HTERT RPE-1 (cell line): ENCODE results near the gene ANKRD23.

Source experiments
- in situ Hi-C: fragments of 300-500 bp; cut with MboI; formaldehyde crosslinking; loops from 4 replicates; pipeline ENCODE4 v1.14.3; 2020; ENCODE audit warnings: low sequenced_read_pairs

The ANKRD23 gene

GRCh38 chr2:96839875-96840850 lies 3.7 kb downstream of the ANKRD23 start:
- in situ Hi-C loops = no loop called here

- in situ Hi-C loops = no loop called here
Measured at GRCh38 chr2:96839293-96839874, 4.4 kb downstream of the ANKRD23 start.

DNA sequence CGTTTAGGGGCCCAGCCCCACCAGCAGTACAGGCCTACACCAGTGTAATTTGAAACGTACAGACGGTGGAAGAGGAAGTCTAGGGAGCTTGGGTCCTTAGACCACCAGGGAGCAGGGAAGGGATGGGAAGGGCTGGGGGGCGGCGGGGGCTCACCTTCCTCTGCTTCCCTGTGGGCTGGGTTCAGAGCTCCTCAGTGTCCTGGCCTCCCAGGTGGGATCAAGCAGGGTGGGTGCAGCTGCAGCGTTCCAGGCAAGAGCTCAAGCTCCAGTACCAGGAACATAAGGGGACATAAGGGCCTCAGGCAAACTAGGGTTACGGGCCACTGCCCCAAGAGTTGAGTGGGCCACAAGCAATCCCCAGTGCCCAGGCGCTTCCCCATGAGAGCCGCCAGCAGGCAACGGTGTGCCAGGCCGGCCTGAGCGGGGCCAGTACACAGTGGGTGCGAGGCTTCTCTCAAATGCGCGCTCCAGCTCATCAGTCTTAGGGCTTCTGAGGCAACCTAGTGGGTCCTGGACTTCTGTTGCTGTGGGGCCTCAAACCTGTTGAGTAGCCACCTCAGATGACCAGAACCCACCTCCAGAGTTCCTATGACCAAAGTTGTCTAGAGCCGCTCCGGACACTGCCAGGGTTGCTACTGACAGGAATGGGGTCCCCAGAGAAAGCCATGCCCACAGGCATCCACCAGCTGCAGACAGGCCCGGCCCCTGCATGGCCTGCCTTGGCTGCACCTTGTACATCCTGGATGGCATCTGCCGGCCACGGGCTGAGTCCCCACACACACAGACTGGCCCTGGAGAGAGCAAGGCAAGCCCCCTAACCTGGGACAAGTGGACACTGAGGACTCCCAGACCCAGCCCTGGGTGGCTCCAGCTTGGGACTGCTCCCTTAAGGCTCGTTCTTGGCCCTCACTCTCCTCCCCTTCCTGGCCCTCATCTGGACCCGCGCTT lies 5.2 kb downstream of the ANKRD23 start:
- in situ Hi-C loops = no loop called here

DNA sequence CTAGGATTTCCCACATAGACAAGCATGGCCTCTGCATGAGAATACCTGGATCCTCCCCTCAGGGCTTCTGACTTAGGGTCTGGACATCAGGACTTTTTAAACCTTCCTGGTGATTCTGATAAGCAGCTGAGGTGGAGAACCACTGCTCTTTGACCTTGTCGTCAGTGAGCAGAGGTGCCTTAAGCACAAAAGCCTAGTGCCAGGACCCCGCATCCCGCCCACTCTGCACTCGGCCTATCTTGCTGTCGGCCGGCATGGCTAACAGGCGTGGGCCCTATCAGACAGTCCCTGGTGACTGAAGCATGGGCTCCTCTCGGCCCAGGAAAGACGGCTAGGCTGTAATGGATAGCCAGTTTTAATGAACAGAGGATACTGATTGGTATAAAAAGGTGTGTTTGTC lies 6.2 kb downstream of the ANKRD23 start:
- in situ Hi-C loops = no loop called here

GRCh38 chr2:96835830-96836229 lies 8.0 kb downstream of the ANKRD23 start:
- in situ Hi-C loops = no loop called here

GRCh38 chr2:96832754-96833507 lies 10.9 kb downstream of the ANKRD23 start:
- in situ Hi-C loops = no loop called here

GRCh38 chr2:96832408-96832753 lies 11.4 kb downstream of the ANKRD23 start:
- in situ Hi-C loops = no loop called here

DNA sequence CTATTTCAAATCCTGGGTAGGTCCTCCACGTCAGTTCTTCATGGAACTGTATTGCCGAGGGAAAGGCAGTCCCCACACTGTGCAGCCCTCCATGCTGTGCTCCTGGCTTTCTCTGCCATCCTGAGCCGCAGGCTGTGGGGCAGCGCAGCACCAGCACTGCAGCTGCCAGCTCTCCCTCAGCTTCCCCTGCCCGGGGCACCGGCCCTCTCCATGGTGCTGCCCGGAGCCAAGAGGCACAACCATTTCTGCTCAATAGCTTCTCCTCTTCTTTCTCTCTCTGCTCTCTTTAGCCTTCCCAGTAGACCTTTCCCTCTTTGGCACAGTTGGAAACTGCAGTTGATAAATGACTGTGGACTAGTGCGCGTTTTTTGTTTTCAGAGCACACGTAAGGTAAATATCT lies 12.1 kb downstream of the ANKRD23 start:
- in situ Hi-C loops = no loop called here

GRCh38 chr2:96830044-96830562 lies 13.7 kb downstream of the ANKRD23 start:
- in situ Hi-C loops = no loop called here

DNA sequence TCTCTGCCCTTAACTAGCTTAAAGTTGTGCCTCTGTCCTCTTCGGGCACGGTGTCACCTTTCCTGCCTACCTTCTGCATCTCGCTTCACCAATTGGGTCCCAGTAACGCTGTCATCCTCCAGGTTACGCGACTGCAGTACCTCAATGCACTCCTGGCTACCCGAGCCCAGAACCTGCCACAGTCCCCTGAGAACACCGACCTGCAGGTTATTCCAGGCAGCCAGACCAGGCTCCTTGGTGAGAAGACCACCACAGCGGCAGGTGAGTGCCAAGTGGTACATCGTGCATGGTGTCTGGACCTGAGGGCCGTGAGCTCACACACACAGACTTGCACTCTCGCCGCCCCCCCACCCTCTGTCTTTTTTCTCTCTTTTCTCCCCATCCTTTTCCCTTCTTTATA lies 14.9 kb downstream of the ANKRD23 start:
- in situ Hi-C loops = no loop called here

DNA sequence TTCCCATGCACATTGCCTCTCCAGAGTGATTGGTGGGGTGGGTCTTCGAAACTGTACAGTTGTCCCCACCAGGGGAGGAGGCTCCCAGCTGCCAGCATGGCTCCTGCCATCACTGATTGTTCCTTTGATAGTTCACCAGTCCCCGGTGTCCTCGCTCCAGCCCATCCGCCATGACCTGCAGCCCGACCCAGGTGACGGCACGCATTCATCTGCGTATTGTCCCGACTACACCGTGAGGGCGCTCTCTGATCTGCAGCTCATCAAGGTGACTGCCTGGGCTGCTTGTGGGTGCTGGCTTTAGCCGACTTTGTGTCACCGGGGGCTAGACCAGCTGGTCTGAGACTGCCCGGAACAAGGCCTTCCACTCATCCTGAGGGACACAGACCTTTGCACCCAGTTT lies 15.4 kb downstream of the ANKRD23 start:
- in situ Hi-C loops = no loop called here

GRCh38 chr2:96826546-96827278 lies 17.1 kb downstream of the ANKRD23 start:
- in situ Hi-C loops = no loop called here

DNA sequence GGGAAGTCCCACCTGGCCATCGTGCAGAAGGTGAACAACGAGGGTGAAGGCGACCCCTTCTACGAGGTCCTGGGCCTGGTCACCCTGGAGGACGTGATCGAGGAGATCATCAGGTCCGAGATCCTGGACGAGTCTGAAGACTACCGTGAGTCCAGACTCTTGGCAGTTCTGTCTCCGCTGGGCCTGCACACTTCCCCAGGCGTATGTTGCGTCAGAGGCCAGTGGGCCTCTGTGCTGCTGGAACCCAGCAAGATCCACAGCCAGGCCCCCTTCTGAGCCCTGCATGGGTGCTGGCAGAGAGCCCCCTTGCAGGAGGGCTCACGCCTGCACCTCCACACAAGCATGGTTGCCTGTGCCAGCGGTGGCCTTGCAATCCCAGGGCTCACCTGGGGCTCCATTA lies 18.8 kb downstream of the ANKRD23 start:
- in situ Hi-C loops = no loop called here

DNA sequence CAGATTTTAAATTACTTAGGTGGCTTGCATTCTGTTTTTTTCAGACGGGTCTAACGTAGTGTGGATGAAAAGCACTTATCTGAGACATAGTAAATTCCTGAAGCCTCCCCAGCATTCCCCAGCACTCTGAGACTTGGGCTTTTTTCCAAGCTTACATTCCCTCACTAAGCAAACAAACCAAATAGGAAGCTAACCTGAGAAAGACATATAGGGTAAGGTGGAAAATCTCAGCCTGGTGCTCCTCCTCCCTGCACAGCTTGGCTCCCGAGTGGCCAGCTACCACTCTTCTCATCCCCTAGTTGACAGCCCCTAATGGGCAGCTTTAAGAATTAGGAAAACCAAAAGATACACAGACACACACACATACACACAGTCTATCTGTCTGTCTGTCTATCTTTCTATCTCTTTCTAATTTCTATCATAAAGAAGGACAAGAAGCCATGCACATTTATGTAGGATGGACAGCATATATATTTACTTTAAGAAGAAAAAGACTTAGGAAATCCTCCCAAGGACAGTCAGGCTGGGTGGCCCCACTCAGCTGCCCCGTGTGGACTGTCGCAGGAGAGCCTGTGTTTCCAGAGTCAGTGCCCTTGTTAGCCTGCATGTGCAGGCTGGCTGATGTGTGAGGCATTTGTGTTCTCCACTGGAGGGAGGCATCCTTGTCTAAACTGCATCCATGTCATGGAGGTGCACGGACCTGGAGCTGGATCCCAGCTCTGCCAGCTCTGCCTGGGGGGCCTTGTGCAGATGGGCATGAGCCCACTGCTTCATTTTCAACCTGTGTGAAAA lies 19.5 kb downstream of the ANKRD23 start:
- in situ Hi-C loops = no loop called here

GRCh38 chr2:96823198-96823597 lies 20.6 kb downstream of the ANKRD23 start:
- in situ Hi-C loops = no loop called here

- in situ Hi-C loops = no loop called here
Measured at GRCh38 chr2:96822786-96823185, 21.0 kb downstream of the ANKRD23 start.

DNA sequence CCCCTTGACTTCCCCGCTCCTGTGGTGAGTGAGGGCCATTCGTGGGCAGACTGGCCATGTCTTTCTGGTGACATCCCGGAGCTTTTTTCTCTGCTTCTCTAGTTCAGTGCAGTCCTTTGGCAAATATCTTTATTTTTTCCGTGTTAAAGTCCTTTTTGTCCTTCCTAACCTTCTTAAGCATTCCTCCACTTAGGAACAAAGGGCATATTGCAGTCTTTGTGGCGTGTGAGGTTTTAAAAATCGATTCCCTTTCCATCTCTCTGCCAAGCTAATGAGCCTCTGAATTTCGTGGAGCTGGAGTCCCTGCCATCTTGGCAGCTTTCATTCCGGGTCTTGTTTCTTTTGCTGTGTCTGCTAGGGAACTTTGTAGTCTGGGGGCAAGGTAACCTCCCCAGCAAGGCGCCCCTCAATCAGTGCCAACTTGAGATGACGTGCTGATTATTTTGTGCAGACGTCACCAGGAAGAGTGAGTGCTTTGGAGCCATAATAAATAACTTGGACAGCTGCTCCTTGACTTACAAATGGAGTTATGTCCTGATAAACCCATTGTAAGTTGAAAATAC lies 22.6 kb downstream of the ANKRD23 start:
- in situ Hi-C loops = no loop called here

- in situ Hi-C loops = no loop called here
Measured at GRCh38 chr2:96819876-96820511, 23.8 kb downstream of the ANKRD23 start.
